GM12878 (cell line): Measurements from ENCODE around the gene EVA1A.

Source experiments
- CEBPB ChIP-seq, 2 experiments: fragments of 150-350 bp in 1 of 2; IDR thresholded peaks; 2 replicates each; pipeline ENCODE4 v1.6.1; 2012 to 2014; ENCODE audit warnings: low read depth in 2 of 2, low read length in 2 of 2, borderline replicate concordance in 1 of 2, inconsistent platforms in 1 of 2
- FOS ChIP-seq: IDR thresholded peaks from 3 replicates; pipeline ENCODE4 v1.6.1; 2011; ENCODE audit warnings: borderline replicate concordance; ENCODE audit not compliant: insufficient read length; ENCODE audit errors: extremely low read depth
- KDM1A ChIP-seq: fragments of 200-600 bp; sonication (generic); IDR thresholded peaks from 2 replicates; pipeline ENCODE4 v1.6.1; 2016; ENCODE audit warnings: borderline replicate concordance
- POLR2A ChIP-seq: IDR thresholded peaks from 2 replicates; pipeline ENCODE4 v1.6.1; 2011; ENCODE audit warnings: low read depth, mild to moderate bottlenecking, low read length
- TAF1 ChIP-seq: IDR thresholded peaks from 2 replicates; pipeline ENCODE4 v1.6.1; 2011; ENCODE audit warnings: mild to moderate bottlenecking, low read depth, low read length, borderline replicate concordance
- ZBED1 ChIP-seq: IDR thresholded peaks from 2 replicates; pipeline ENCODE4 v1.6.1; 2016; ENCODE audit warnings: borderline replicate concordance
- TF ChIP-seq, protein P1 (sequence below), 3 experiments: IDR thresholded peaks in 2 of 3; conservative IDR thresholded peaks in 1 of 3; 2 replicates each; pipeline ENCODE4 v1.5.1; 2011; ENCODE audit warnings: low read depth in 3 of 3, low read length in 3 of 3, mild to moderate bottlenecking in 3 of 3, control low read depth in 2 of 3, moderate library complexity in 2 of 3, inconsistent platforms in 1 of 3, mixed read lengths in 1 of 3; ENCODE audit not compliant: control insufficient read depth in 2 of 3, insufficient read depth in 1 of 3; ENCODE audit errors: extremely low read depth in 1 of 3
- TF ChIP-seq, protein P2 (sequence below): IDR thresholded peaks from 2 replicates; pipeline ENCODE4 v1.6.1; 2012; ENCODE audit warnings: low read depth, low read length, improper control_type of control experiment
- TF ChIP-seq, protein P3 (sequence below): fragments of 450-650 bp; IDR thresholded peaks from 2 replicates; pipeline ENCODE4 v1.6.1; 2014; ENCODE audit warnings: mild to moderate bottlenecking
- TF ChIP-seq, protein P4 (sequence below): fragments of 450-650 bp; formaldehyde crosslinking; IDR thresholded peaks from 2 replicates; pipeline ENCODE4 v1.4.0; 2020; ENCODE audit warnings: mild to moderate bottlenecking, moderate library complexity

DNA sequence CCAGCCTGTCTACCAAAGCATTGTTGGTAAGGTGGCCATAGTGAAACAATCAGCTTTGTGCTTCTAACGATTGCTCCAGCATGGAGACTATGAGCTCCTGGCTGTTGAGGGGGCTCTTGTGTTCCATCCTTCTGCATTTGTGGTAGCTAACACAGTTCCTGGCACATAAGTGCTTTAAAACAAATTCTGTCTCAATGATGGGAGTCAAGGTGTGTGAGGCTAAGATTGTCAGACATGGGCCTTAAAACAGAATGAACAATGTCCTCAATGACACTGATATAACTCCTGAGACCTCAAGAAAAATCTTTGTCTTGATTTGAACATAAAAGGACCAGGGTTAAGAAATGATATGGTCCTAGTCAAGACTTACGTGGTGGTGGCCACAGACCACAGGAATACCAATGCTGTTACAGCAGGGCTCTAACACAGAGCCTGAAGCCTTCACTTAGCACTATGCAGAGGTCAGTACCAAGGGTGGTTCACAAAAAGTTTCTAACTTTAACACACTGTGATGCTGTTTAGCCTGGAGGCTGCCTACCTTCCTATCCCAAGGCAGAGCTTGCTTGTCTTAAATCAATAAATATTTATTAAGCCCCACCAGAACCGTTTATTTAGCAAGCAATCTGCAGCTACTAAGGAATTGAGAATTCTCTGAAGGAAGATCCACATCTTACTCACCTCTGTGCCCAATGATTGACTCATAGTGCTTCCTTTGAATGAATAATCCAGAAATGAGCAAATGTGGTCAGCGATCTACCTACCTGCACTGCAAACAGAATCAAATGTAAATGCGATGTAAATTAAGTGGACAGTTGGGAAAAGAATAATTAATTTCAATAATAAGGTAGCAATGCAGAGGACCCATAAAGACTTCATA is 35.1 kb downstream of the EVA1A start:
- TF ChIP-seq, protein P1, sequence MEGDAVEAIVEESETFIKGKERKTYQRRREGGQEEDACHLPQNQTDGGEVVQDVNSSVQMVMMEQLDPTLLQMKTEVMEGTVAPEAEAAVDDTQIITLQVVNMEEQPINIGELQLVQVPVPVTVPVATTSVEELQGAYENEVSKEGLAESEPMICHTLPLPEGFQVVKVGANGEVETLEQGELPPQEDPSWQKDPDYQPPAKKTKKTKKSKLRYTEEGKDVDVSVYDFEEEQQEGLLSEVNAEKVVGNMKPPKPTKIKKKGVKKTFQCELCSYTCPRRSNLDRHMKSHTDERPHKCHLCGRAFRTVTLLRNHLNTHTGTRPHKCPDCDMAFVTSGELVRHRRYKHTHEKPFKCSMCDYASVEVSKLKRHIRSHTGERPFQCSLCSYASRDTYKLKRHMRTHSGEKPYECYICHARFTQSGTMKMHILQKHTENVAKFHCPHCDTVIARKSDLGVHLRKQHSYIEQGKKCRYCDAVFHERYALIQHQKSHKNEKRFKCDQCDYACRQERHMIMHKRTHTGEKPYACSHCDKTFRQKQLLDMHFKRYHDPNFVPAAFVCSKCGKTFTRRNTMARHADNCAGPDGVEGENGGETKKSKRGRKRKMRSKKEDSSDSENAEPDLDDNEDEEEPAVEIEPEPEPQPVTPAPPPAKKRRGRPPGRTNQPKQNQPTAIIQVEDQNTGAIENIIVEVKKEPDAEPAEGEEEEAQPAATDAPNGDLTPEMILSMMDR (IDR thresholded peaks at IDR 0.05 in 2 of 3, conservative IDR thresholded peaks at IDR 0.05 in 1 of 3; ENCODE audit: control insufficient read depth in 2 of 3, extremely low read depth in 1 of 3, insufficient read depth in 1 of 3, low read depth in 3 of 3, low read length in 3 of 3): no peak
- TF ChIP-seq POLR2A (no peak), KDM1A (no peak), TAF1 (no peak), FOS (no peak), CEBPB (IDR thresholded peaks at IDR 0.05; ENCODE audit: borderline replicate concordance in 1 of 2, low read depth in 2 of 2, low read length in 2 of 2) (no peak), ZBED1 (no peak)
- TF ChIP-seq, protein P2, sequence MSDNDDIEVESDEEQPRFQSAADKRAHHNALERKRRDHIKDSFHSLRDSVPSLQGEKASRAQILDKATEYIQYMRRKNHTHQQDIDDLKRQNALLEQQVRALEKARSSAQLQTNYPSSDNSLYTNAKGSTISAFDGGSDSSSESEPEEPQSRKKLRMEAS: no peak
- TF ChIP-seq, protein P3, sequence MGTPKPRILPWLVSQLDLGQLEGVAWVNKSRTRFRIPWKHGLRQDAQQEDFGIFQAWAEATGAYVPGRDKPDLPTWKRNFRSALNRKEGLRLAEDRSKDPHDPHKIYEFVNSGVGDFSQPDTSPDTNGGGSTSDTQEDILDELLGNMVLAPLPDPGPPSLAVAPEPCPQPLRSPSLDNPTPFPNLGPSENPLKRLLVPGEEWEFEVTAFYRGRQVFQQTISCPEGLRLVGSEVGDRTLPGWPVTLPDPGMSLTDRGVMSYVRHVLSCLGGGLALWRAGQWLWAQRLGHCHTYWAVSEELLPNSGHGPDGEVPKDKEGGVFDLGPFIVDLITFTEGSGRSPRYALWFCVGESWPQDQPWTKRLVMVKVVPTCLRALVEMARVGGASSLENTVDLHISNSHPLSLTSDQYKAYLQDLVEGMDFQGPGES: no peak
- TF ChIP-seq, protein P4, sequence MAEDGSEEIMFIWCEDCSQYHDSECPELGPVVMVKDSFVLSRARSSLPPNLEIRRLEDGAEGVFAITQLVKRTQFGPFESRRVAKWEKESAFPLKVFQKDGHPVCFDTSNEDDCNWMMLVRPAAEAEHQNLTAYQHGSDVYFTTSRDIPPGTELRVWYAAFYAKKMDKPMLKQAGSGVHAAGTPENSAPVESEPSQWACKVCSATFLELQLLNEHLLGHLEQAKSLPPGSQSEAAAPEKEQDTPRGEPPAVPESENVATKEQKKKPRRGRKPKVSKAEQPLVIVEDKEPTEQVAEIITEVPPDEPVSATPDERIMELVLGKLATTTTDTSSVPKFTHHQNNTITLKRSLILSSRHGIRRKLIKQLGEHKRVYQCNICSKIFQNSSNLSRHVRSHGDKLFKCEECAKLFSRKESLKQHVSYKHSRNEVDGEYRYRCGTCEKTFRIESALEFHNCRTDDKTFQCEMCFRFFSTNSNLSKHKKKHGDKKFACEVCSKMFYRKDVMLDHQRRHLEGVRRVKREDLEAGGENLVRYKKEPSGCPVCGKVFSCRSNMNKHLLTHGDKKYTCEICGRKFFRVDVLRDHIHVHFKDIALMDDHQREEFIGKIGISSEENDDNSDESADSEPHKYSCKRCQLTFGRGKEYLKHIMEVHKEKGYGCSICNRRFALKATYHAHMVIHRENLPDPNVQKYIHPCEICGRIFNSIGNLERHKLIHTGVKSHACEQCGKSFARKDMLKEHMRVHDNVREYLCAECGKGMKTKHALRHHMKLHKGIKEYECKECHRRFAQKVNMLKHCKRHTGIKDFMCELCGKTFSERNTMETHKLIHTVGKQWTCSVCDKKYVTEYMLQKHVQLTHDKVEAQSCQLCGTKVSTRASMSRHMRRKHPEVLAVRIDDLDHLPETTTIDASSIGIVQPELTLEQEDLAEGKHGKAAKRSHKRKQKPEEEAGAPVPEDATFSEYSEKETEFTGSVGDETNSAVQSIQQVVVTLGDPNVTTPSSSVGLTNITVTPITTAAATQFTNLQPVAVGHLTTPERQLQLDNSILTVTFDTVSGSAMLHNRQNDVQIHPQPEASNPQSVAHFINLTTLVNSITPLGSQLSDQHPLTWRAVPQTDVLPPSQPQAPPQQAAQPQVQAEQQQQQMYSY (CRISPR knock-in tag): no peak
